ENCODE results near the gene GAS6. TPM values are rescaled to one million over a fixed set of nuclear protein-coding genes. Genes with fewer than 3 reads are reported as not detected.

Gene GAS6
- total and polyA plus RNA-seq, 9 of the 15 experiments (the other 6 are each of a cell fraction or from before 2014, with no cell fraction given): 0.14 to 9.7 (median 4.7) TPM; not detected in 1

DNA sequence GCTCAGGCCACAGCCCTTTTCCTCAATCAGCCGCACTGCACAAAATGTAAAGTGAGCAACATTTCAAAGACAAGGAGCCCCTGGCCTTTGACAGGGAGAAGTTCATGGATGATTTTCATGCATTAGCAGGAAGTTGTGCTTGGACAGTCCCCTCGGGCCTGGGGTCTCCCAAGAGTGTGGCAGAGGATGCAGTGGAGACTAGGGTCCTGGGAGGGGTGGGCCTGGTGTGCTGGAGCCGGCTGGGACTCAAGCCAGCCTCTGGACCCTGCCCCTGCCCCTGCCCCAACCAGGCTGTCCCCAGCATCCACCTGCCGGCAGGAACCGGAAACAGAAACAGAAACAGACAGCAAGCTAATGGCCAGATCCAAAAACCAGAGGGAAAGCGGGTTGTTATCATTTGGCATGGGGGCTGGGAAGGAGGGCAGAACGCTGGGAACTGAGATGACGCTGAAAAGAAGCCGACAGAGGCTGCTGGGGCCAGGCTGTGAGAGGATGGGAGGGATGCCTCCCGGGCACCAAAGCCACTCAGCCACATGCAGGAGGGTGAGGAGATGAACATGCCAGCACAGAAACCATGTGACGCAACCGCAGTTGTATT, 2.3 kb downstream of the GAS6 start:
- Histone ChIP-seq H3K9me1 (ENCODE audit: control insufficient read depth, insufficient read depth, low read length) (no peaks in the 10 kb centered on the region), H3K27me3 (ENCODE audit: control insufficient read depth in 2 of 2, insufficient read depth in 2 of 2, low read length in 2 of 2) (no peaks in the 10 kb centered on the region; a peak in 1 of 5 replicates), H4K20me1 (replicated peaks; ENCODE audit: control insufficient read depth, insufficient read depth, low read length) (no peaks in the 10 kb centered on the region), H3K9me3 (replicated peaks; ENCODE audit: control insufficient read depth, insufficient read depth, low read depth, low read length) (peaks cover 2% of the 10 kb centered on the region), H3K9ac (ENCODE audit: insufficient read depth in 1 of 2, low read depth in 2 of 2, low read length in 2 of 2) (0 out of 4 replicates have a peak overlapping the region, but pooled peaks of 1 of the 2 experiments have one; percentile 70), H3K4me3 (no peak overlapping the region), H3K4me1 (replicated peaks in 1 of 2; ENCODE audit: control insufficient read depth in 2 of 2, insufficient read depth in 2 of 2, low read length in 2 of 2) (peaks cover 20 to 55% of the 10 kb centered on the region in 2 experiments; a peak in 4 of 5 replicates), H3K4me2 (ENCODE audit: insufficient read depth, low read length) (no peak overlapping the region; the same call in 1 of the 2 replicates), H3K36me3 (ENCODE audit: control insufficient read depth, insufficient read depth, low read length) (peaks cover 2% of the 10 kb centered on the region; the same call in 1 of the 3 replicates), H3K27ac (ENCODE audit: extremely low read depth, low read depth, low read length) (no peak overlapping the region), H3K79me2 (ENCODE audit: control insufficient read depth, insufficient read depth, low read length) (peaks cover 23% of the 10 kb centered on the region; the same call in 2 of the 3 replicates), H2AFZ (ENCODE audit: low read depth, low read length) (no peak overlapping the region)
- WGBS (ENCODE audit: insufficient coverage, low coverage, missing lambda C conversion rate): 76% methylated on average over 6 of the region's 12 CpGs
- intact Hi-C loops (cut with micrococcal nuclease) (no loop called here), in situ Hi-C loops (cut with MboI) (no loop called here)
- DNase-seq (ENCODE audit: extremely low read depth in 1 of 4, low spot score in 3 of 4): no peak
- BruUV-seq (replicated peaks): no TSS peak
- TF ChIP-seq RUNX1 (IDR thresholded peaks at IDR 0.05; ENCODE audit: low read depth) (no peak), POLR2G (IDR thresholded peaks at IDR 0.05; ENCODE audit: low read depth, low read length) (no peak), TCFL5 (CRISPR knock-in tag; conservative IDR thresholded peaks at IDR 0.05) (no peak), ELF1 (tag; IDR thresholded peaks at IDR 0.05) (no peak), HNRNPLL (IDR thresholded peaks at IDR 0.05; ENCODE audit: low read depth, low read length, poor library complexity, severe bottlenecking) (no peak), OTX1 (CRISPR knock-in tag; IDR thresholded peaks at IDR 0.05) (no peak), HDAC8 (tag; IDR thresholded peaks at IDR 0.05) (no peak), SAFB (IDR thresholded peaks at IDR 0.05; ENCODE audit: borderline replicate concordance, low read depth, low read length) (no peak)
- TF ChIP-seq, protein P1, sequence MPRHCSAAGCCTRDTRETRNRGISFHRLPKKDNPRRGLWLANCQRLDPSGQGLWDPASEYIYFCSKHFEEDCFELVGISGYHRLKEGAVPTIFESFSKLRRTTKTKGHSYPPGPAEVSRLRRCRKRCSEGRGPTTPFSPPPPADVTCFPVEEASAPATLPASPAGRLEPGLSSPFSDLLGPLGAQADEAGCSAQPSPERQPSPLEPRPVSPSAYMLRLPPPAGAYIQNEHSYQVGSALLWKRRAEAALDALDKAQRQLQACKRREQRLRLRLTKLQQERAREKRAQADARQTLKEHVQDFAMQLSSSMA (CRISPR knock-in tag; IDR thresholded peaks at IDR 0.05): no peak
- FAIRE-seq: no peak
- ATAC-seq: no peak
- CTCF ChIA-PET (ENCODE audit: low intra/inter-chr PET ratio): no interaction called here
- POLR2A ChIA-PET: interaction anchor here (0.6 to 1.2 kb wide), 4 partner anchors 10 to 375 kb away, joined by 3 to 4 read pairs (median 4); no protein-coding TSS in a partner anchor

Data from K562 (cell line).